OCI-LY3 (cell line): ENCODE results near the gene GRIFIN.

ENCODE experiments used
- EZH2phosphoT487 ChIP-seq: fragments of 200-600 bp; shearing (Covaris generic); IDR thresholded peaks from 2 replicates; pipeline ENCODE4 v1.6.1; 2018; ENCODE audit warnings: antibody characterized with exemption, mixed run types, low read depth
- TF ChIP-seq, protein P1 (sequence below): fragments of 200-600, 300-600 bp; sonication (generic); IDR thresholded peaks from 2 replicates; pipeline ENCODE4 v1.5.1; 2014; ENCODE audit warnings: antibody characterized with exemption, low read length, low read depth

DNA sequence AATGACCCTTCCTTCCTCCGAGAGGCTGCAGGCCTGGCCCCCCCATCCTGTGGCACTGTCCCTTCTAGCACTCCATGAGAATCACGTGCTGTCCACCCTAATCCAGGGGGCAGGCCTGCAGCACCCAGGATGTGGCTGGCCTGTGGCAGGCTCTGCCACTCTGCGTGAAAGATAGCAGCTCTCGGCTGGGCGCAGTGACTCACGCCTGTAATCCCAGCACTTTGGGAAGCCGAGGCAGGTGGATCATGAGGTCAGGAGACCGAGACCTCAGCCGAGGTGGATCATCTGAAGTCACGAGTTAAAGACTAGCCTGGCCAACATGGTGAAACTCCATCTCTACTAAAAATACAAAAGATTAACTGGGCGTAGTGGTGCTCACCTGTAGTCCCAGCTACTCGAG lies 24.5 kb upstream of the GRIFIN start:
- TF ChIP-seq, protein P1, sequence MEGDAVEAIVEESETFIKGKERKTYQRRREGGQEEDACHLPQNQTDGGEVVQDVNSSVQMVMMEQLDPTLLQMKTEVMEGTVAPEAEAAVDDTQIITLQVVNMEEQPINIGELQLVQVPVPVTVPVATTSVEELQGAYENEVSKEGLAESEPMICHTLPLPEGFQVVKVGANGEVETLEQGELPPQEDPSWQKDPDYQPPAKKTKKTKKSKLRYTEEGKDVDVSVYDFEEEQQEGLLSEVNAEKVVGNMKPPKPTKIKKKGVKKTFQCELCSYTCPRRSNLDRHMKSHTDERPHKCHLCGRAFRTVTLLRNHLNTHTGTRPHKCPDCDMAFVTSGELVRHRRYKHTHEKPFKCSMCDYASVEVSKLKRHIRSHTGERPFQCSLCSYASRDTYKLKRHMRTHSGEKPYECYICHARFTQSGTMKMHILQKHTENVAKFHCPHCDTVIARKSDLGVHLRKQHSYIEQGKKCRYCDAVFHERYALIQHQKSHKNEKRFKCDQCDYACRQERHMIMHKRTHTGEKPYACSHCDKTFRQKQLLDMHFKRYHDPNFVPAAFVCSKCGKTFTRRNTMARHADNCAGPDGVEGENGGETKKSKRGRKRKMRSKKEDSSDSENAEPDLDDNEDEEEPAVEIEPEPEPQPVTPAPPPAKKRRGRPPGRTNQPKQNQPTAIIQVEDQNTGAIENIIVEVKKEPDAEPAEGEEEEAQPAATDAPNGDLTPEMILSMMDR = no peak
- TF ChIP-seq EZH2phosphoT487 = no peak
